ENCODE measurements around the gene MAPK11.

- TF ChIP-seq CTCF (conservative IDR thresholded peaks at IDR 0.05) = no peak
- TF ChIP-seq EZH2 (IDR thresholded peaks at IDR 0.05; ENCODE audit: low read depth) = no peak
These were observed 47.0 kb upstream of the MAPK11 start for GRCh38 chr22:50317178-50317577.

Data from PC-9 (cell line).